HG02970 (cell line): Measurements from ENCODE around the gene MRGPRG.
"Not testable (repeated sequence)": the region's sequence is repeated elsewhere in the genome, so short reads cannot be mapped to it uniquely, and the experiment has no call there.

Experiments
- ATAC-seq: cut with Tn5 transposase; IDR thresholded peaks from one replicate; pipeline ENCODE4 v1.9.1; 2021; ENCODE audit warnings: mild to moderate bottlenecking, moderate library complexity, moderate number of reproducible peaks; ENCODE audit not compliant: unreplicated experiment, low FRiP score

Gene MRGPRG

DNA sequence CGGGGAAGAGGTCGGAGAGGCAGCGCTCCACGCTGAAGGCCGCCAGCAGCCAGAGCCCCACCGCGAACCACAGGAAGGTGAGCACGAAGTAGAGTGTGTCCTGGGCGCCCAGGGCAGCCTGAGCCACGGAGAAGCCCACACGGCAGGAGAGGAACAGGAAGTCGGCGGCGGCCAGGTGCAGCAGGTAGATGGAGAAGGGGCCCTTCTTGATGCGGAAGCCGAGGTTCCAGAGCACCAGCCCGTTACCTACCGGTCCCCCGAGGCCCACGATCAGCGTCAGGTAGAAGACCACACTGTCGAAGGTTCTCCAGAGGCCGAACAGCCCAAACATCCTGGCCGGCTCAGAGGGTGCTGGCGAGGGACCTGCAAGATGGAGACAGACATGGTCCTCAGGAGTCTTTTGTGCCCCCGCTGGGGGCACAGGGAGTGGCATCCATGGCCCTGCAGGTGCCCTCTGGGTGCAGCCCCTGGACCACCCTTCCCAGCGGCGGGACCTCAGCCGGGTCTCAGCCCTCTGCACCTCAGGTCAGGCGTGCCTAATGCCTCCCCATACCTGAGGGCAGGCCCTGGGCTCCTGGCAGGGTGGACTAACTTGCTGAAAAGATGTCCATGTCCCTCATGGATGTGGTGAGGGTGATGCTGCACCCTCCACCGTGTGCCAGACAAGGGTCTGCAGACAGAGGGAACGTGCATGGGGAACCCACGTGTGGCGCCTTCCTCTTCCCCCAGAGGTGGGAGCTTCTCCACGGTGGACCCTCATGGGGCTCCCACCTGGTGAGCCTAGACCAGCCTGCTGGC lies at the start of gene MRGPRG:
Gene MRGPRG, minus strand, starts transcription at position 331 of the 798 bp plus-strand sequence. Its CDS starts 0 bp downstream, at position 331.
- ATAC-seq = no peak

GRCh38 chr11:3262548-3262947 lies 43.9 kb upstream of the MRGPRG start:
- not testable (repeated sequence) for ATAC-seq

DNA sequence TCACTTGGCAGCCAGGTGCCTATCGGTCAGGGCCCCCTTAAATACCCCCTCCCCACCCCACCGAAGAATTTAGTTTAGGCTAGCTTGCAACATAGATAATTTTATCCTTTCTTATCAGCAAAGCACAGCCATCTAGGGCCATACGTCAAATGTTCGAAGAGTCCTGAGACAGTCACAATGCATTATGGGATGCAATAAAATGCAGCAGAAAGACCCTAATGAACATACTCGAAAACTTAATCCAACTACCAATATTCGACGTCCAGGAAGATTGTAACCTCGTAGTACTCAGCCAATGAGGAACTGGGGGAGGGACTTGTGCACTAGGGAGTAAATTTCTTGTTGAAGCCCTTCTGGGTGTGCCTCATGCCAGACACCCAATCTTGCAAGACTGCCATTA lies 43.2 kb upstream of the MRGPRG start:
- not testable (repeated sequence) for ATAC-seq

DNA sequence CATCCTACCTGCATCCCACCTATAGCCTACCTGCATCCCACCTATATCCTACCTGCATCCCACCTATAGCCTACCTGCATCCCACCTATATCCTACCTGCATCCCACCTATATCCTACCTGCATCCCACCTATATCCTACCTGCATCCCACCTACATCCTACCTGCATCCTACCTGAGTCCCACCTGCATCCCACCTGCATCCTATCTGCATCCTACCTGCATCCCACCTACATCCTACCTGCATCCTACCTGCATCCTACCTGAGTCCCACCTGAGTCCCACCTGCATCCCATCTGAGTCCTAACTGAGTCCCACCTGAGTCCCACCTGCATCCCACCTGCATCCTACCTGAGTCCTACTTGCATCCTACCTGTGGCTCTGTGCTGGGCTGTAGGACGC lies 38.9 kb upstream of the MRGPRG start:
- ATAC-seq = not testable (repeated sequence)

DNA sequence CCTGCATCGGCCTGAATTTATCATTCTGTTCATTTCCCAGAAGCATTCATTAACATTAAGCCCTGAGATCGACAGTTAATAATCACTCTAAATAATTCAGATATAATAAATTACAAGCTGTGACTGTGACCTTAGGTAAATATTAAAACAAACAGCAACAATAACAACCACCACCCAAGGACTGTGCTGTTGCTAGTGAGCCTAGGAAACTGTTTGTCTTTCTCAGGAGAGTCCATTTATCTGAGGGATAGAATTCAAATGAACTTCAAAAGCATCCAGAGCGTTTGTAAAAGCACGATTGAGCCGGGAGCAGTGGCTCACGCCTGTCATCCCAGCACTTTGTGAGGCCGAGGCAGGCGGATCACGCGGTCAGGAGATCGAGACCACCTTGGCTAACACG lies 36.6 kb upstream of the MRGPRG start:
- not testable (repeated sequence) for ATAC-seq

- ATAC-seq = not testable (repeated sequence)
Measured at GRCh38 chr11:3254773-3255172, 36.2 kb upstream of the MRGPRG start.

GRCh38 chr11:3245071-3245470 lies 26.5 kb upstream of the MRGPRG start:
- no peak for ATAC-seq

GRCh38 chr11:3243880-3244279 lies 25.3 kb upstream of the MRGPRG start:
- no peak for ATAC-seq

DNA sequence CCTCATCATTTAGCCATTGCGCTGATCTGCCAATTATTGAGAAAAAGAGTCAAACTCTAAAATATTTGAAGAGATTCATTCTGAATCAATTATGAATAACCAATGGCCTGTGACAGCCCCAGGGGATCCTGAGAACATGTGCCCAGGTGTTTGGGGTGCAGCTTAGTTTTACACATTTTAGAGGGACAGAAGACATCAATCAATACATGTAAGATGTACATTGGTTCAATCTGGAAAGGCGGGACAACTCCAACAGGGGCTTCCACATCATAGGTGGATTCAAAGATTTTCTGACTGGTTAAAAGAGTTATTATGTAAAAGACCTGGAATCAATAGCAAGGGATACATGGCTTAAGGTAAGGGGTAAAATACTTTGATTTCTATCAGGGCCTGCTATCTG lies 18.5 kb upstream of the MRGPRG start:
- no peak for ATAC-seq

GRCh38 chr11:3234846-3235245 lies 16.2 kb upstream of the MRGPRG start:
- no peak for ATAC-seq

GRCh38 chr11:3232956-3233355 lies 14.3 kb upstream of the MRGPRG start:
- ATAC-seq = no peak

- ATAC-seq = no peak
Measured at GRCh38 chr11:3231851-3232744, 13.5 kb upstream of the MRGPRG start, which contains the start of gene MRGPRE. Gene MRGPRE (minus strand): TSS chr11:3232417. CDS start chr11:3228799, 3,618 bp downstream.

- no peak for ATAC-seq
Measured at GRCh38 chr11:3231550-3231850, 12.9 kb upstream of the MRGPRG start.

DNA sequence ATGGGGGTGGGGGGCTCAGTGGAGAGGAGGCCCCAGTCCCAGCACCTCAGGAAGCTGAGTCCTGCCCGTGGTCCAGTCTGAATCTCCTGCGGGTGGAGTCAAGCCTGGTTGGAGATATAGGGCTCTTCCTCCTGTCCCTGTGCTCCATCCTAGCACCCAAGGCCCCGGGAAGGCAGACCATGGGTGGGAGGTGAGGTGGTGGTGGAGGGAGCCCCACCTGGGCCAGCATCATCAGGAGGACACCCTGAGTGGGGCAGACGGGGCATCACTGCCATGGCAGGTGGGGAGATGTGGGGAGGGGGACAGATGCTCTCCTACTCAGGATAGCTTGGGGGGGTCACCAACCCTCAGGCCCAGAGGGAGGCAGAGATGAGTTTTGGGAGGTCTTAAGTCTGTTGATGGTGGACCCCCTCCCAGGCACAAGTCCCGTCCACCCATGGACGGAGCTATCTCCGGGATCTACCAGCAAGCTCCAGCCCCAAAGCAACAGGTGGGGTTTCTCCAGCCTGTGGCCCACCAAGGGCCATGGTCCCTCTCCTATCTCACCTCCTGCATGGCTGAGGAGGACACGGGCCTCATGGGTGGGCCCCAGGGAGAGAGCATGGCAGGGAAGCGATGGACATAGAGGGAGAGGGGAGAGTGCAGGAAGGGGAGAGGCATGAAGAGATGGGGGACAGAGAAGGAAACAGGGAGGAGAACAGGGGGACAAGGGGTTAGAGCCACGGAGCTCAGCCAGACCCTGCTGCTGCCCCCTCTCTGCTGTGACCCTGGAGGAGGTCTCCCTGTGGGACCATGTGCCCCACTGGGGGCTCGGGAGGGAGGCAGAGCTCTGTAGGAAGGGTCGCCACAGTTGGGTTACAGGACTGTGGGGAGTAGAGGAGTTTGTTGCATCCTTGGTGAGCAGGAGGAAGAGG lies 12.3 kb upstream of the MRGPRG start:
- ATAC-seq = no peak

DNA sequence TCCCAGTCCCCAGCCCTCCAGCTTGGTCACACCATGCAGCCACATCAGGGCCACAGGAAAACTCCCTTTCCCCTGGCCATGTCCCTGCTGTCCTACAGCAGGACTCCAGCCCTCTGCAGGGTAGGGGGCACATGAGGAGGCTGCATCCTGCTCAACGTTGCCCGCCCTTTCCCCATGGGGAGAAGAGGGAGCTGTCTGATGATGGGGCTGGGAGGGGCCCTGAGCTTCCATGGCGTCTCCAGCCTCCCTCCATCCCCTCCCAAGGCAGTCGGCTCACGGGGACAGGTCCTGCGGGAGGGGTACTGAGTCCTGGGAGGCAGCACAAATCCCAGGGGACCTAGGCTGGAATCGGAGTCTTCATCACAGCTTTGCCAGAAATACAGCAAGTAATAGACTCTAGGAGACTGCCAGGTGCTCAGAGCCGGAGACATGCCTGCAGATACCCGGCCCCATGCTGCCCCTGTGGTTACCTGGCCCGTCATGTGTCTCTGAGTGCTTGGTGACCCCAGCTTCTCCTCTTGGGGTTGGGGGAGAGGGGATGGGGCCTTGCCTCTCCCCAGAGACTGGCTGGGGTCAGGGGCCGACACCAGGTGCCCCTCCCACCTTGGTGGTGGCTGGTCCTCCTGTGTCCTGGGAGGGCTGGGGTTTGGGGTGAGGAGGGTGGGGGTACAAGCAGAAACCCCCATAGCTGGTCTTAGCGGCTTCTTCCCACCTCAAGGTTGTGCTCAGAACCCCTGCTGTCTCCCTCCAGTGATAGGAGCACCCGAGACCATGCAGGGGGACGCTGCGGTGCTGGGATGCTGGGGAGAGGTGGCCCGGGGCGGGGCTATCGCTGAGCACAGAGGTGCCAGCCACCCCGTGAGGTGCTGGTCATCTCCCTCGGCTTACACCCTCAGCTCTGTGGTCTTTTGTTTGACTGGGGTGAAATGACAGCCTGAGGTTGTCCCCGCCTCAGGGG lies 11.3 kb upstream of the MRGPRG start:
- no peak for ATAC-seq

GRCh38 chr11:3228445-3228829 lies 9.8 kb upstream of the MRGPRG start:
- ATAC-seq = no peak

- no peak for ATAC-seq
Measured at GRCh38 chr11:3227568-3228444, 9.2 kb upstream of the MRGPRG start.

- ATAC-seq = no peak
Measured at GRCh38 chr11:3226846-3227567, 8.4 kb upstream of the MRGPRG start.
